IPS-18c (cell line): ENCODE results near the gene PET100.

Experiments used
- H3K4me3 ChIP-seq: 2 replicates; pipeline ENCODE4 v1.7.0; 2013; ENCODE audit warnings: low read depth, mild to moderate bottlenecking, low read length, moderate library complexity; ENCODE audit not compliant: insufficient read depth
- H3K9me3 ChIP-seq: one replicate; pipeline ENCODE4 v1.6.1; 2013; ENCODE audit warnings: mild to moderate bottlenecking, low read length, moderate library complexity; ENCODE audit not compliant: control insufficient read depth, insufficient read depth

PET100 gene

DNA sequence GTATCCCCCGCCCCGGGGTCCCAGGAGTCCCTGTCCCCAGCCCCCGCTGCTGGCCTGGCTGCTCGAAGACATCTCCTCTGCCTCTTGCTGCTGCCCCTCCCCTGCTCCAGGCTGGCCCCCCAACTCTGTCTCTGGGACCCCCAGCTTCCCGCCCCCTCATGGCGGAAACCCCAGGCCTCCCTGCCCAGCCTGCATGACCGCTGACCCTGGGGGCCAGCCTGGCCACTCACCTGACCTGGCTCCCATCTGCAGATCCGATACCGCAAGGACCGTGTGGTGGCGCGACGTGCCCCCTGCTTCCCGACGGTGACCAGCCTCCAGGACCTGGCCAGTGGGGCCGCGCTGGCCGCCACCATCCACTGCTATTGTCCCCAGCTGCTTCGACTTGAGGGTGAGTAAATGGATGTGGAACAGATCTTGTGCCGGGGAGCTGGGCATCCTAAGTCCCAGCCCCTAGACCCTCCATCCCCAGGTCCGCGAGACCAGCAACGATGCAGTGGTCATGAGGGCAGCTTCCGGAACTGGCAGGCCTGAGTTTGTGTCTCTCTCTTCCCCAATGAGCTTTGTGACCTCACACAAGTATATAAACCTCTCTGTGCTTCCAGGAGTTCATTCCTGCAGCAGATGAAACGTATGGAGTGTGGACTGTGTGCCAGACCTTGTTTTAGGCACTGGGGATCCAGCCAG is 21.6 kb upstream of the PET100 start:
- Histone ChIP-seq H3K9me3 (no peaks in the 10 kb centered on the region), H3K4me3 (no peak overlapping the region)

DNA sequence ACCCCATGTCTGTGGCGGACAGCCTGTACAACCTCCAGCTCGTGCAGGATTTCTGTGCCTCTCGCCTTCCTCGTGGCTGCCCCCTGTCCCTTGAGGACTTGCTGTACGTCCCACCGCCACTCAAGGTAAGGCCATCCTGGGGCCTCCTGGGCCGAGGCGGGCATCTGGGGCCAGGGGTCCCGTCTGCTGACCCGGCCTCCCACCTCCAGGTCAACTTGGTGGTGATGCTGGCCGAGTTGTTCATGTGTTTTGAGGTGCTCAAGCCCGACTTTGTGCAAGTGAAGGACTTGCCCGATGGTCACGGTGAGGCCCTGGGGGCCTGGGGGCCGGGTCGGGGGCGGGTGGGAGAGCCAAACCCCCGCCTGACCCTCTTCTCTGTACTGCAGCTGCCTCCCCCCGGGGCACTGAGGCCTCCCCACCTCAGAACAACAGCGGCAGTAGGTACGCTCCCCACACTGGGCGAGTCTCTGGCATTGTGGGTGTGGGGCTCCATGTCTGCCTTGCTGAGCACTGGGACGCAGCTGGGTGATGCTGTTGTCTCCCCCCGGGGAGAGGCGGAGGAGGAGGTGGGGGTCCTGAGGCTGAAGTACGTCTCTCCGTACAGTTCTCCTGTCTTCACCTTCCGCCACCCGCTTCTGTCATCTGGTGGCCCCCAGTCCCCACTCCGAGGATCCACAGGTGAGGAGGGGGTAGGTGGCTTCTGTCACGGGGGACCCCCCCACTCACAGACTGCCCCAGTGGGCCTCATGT is 18.9 kb upstream of the PET100 start:
- no peak overlapping the region for H3K4me3 ChIP-seq
- H3K9me3 ChIP-seq = no peaks in the 10 kb centered on the region

DNA sequence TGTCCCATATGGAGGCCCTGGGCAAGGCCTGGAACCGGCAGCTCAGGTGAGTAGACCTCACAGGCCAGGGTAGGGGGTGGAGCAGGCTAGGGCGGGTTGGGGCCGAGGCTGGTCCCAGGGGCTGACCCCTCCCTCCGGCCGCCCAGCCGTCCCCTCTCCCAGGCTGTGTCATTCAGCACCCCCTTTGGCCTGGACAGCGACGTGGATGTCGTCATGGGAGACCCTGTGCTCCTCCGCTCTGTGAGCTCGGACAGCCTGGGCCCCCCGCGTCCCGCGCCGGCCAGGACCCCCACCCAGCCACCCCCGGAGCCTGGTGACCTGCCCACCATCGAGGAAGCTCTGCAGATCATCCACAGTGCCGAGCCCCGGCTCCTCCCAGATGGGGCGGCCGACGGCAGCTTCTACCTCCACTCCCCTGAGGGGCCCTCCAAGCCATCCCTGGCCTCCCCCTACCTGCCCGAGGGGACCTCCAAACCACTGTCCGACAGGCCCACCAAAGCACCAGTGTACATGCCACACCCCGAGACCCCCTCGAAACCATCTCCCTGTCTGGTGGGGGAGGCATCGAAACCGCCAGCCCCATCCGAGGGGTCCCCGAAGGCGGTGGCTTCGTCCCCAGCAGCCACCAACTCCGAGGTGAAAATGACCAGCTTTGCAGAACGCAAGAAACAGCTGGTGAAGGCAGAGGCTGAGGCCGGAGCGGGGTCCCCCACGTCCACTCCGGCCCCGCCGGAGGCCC is 17.9 kb upstream of the PET100 start:
- Histone ChIP-seq H3K4me3 (no peak overlapping the region), H3K9me3 (no peaks in the 10 kb centered on the region)

DNA sequence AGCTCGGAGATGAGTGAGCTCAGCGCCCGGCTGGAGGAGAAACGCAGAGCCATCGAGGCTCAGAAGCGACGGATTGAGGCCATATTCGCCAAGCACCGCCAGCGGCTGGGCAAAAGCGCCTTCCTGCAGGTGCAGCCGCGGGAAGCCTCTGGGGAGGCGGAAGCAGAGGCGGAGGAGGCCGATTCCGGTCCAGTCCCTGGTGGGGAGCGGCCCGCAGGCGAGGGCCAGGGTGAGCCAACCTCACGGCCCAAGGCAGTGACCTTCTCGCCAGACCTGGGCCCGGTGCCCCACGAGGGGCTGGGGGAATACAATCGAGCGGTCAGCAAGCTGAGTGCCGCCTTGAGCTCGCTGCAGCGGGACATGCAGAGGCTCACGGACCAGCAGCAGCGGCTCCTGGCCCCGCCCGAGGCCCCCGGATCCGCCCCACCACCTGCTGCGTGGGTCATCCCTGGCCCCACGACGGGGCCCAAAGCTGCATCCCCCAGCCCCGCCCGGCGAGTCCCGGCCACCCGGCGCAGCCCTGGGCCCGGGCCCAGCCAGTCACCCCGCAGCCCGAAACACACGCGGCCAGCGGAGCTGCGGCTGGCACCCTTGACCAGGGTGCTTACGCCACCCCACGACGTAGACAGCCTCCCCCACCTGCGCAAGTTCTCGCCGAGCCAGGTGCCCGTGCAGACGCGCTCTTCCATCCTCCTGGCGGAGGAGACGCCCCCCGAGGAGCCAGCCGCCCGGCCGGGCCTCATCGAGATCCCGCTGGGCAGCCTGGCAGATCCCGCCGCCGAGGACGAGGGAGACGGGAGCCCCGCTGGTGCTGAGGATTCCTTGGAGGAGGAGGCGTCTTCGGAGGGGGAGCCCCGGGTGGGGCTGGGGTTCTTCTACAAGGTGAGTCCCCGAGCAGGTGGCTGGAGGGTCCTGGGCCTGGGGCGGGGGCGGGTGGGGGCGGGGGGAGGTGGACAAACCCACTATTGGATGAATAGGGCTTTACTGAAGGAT is 17.0 kb upstream of the PET100 start:
- H3K9me3 ChIP-seq = no peaks in the 10 kb centered on the region
- H3K4me3 ChIP-seq = no peak overlapping the region

DNA sequence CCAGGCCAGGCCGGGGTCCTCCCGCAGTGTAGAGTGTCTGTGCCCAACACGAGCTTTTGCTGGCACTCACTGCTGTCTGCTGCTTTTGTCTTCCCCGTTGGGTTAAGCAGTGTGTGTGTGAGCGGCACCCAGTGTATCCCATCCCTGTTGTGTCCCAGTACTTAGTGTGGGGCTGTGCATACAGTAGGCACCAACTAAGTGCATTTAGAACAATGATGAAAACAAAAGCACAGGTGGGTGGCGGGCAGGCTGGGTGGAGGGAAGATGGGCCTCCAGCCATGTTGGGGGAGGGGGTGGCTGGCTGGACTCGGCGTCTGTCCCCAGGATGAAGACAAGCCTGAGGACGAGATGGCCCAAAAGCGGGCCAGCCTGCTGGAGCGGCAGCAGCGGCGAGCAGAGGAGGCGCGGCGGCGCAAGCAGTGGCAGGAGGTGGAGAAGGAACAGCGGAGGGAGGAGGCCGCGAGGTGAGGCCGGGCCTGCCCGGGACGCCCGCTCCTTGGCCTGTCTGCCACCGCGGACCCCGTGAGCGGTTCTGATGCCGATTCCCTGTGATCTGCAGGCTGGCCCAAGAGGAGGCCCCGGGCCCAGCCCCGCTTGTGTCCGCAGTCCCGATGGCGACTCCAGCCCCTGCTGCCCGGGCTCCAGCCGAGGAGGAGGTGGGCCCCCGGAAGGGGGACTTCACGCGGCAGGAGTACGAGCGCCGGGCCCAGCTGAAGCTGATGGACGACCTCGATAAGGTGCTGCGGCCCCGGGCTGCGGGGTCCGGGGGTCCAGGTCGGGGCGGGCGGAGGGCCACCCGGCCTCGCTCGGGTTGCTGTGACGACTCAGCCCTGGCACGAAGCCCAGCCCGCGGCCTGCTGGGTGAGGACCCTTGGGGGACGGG is 14.5 kb upstream of the PET100 start:
- no peak overlapping the region for H3K4me3 ChIP-seq

DNA sequence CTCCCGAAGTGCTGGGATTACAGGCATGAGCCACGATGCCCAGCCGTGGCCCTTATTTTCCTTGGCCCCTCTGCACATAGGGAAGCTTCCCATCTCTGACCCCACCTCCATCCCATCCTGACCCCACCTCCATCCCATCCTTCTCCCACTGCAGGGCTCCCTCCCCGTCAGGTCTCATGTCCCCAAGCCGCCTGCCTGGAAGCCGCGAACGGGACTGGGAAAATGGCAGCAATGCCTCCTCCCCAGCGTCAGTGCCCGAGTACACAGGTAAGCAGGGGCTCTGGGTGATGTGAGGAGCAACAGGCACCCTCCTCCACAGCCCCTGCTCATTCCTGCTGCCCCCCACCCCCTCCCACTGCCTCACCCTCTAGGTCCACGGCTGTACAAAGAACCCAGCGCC is 12.4 kb upstream of the PET100 start:
- no peaks in the 10 kb centered on the region for H3K9me3 ChIP-seq
- H3K4me3 ChIP-seq = no peak overlapping the region

More for the DNA sequence above, 14.5 kb upstream of the PET100 start:
- no peaks in the 10 kb centered on the region for H3K9me3 ChIP-seq

DNA sequence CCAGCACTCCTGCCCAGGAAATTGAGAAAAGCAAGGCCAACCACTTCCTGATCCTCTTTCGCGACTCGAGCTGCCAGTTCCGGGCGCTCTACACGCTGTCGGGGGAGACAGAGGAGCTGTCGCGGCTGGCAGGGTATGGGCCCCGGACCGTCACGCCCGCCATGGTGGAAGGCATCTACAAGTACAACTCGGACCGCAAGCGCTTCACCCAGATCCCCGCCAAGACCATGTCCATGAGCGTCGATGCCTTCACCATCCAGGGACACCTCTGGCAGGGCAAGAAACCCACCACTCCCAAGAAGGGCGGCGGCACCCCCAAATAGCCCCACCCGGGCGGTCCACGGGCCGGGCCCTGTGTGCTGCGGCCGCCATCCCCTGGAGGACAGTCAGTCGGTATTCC is 11.9 kb upstream of the PET100 start:
- Histone ChIP-seq H3K9me3 (no peaks in the 10 kb centered on the region), H3K4me3 (no peak overlapping the region)

DNA sequence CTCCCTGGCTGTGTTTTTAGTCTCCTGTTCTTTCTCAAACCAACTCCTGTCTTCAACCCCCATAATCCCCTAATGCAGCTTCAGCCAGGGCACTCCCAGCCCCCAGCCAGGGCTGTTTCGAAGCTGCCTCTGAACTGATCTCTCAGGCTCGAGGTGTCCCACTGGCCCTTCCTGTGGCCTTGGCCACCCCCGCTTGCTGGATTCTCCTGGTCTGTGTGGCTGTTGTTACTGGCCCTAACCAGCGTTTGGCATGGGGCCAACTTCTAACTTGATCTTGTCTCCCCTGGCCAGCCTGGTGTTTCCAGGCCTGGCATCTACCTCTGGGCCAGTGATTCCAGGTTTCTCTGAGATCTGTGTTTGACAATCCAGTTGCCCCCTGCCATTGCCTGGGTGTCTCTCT is 11.2 kb upstream of the PET100 start:
- Histone ChIP-seq H3K4me3 (no peak overlapping the region), H3K9me3 (no peaks in the 10 kb centered on the region)

DNA sequence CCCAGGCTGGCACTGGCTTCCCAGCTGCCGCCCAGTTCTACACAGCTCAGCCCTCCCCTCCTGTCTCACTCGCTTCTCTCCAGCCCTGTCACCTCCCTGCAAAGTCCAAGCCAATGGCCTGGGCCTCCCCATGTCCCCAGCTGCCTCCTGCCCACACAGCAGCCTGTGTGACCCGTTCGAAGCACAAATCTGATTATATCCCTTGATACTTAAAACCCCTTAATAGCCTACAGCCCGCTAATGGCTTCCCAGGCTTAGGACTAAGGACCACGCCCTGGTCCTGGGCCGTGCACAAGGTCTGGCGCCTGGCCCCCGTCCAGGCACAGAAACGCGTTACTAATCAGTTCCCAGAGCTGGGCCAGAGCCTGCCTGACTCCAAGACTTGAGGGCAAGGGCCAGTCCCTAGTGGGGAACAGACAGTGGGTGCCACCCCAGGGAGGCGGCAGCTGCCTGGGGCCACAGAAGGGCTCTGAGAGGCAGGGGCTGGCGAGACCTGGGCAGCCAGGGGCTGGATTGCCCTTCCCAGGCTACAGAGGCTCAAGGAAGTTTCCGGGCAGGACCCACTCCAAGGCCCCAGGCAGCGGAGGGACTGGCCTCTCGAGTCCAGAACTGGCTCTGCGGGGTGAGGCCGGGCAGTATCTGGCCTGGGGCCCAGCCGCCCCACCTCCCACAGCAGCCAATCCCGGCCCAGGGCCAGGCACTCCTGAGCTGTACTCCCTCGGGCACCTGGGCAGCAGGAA is 10.7 kb upstream of the PET100 start:
- H3K9me3 ChIP-seq = no peaks in the 10 kb centered on the region
- no peak overlapping the region for H3K4me3 ChIP-seq

DNA sequence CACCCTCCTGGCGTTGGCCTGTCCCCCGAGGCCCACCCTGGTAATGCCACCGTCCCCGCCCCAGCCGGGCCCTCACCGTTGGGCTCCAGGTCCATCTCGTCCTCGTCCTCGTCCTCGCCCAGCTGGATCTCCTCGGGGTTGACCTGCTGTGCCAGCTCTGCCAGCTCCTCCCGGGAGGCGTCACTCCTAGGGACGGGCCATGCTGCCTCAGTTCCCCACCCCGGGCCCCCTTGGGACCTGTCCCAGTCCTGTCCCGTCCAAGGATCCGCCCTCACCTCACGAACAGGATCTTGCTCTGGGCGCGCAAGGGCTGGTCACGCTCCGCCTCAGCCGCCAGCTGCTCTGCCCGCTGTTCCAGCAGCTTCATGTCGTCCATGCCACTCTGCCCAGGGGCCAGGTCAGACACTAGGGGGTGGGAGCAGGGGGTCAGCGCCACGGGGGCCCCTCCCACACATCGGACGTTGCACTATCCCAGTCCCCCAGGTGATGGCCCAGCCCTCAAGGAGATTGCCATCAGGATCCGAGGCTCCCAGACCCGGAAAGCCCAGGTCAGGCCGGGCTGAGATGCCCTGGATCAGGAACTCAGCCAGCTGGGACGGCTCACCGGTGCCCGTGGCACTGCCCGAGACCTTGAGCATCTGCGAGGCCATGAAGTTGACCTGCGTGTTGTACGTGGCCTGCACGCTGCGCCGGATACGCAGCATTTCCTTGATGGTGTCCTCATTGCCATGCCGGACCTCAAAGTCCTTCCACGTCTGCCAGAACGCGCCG is 9.7 kb upstream of the PET100 start:
- H3K4me3 ChIP-seq = no peak overlapping the region
- no peaks in the 10 kb centered on the region for H3K9me3 ChIP-seq

DNA sequence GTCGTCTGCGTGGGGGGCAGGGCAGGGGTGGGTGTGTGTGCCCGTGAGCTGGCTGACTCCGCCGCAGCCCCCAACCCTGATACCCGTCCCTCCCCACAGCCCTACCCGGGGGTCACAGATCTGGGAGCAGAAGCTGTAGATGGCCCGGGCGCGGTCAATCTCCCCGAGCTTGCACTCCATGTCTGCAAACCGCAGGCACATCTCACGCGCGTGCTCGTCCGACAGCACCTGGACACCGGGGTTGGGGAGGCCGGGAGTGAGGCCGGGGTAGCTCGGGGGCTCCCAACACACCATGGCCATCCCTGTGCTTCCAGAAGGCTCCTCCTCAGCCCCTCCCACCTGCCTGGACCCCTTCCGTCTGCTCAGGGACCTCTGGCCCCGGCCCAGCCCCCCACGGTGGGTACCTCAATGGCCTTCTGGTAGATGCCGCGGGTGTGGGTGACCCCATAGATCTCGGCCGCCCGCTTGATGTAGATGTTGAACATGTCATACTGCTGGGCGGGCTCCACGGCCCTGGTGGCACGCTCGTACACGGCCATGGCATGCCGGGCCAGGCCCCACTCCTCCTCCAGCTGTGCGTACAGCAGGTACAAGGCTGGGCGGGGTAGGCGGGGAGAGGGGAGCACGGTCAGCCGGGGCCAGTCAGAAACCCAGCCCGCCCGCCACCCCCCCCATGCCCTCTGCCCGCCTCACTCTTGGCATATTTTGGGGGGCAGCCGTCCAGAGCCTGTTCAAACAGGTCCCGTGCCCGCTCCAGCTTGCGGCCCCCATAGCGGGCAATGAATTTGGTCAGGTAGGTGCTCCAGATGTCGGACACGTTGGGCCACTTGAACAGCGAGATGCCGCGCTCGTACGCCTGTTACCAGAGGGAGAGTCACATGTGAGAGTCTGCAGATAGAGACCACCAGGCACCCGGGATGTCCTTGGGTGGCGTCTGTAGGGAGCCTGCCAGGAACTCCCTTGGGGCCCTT is 8.9 kb upstream of the PET100 start:
- Histone ChIP-seq H3K9me3 (no peaks in the 10 kb centered on the region), H3K4me3 (no peak overlapping the region)

DNA sequence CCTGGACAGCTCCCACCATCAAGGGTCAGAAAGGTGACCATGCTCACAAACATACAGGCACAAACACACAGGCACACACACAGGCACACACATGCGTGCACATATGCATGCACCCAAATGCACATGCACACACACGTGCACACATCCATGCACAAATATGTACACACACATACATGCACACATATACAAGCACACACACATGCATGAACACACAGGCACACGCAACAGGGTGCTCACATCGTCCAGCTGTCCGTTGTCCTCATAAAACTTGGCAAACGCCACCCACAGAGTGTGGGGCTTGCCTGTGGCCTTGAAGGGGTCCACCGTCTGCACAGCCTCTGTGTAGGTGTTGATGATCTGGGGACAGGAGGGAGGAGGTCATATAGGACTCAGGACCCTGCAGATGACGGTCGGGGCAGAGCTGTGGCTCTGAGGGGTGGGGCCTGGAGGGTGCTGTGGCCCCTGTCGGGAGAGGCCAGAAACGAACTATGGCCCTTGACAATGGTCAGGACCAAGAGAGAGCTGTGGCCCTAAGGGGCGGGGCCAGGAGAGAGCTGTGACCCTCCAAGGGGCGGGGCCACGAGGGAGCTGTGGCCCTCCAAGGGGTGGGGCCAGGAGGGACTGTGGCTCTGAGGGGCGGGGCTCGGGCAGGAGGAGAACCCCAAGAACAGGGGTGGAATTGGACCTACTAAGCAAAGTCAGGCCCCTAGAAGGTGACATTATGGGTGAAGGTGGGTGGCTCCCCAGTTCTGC is 6.5 kb upstream of the PET100 start:
- H3K4me3 ChIP-seq = no peak overlapping the region
- H3K9me3 ChIP-seq = no peaks in the 10 kb centered on the region

DNA sequence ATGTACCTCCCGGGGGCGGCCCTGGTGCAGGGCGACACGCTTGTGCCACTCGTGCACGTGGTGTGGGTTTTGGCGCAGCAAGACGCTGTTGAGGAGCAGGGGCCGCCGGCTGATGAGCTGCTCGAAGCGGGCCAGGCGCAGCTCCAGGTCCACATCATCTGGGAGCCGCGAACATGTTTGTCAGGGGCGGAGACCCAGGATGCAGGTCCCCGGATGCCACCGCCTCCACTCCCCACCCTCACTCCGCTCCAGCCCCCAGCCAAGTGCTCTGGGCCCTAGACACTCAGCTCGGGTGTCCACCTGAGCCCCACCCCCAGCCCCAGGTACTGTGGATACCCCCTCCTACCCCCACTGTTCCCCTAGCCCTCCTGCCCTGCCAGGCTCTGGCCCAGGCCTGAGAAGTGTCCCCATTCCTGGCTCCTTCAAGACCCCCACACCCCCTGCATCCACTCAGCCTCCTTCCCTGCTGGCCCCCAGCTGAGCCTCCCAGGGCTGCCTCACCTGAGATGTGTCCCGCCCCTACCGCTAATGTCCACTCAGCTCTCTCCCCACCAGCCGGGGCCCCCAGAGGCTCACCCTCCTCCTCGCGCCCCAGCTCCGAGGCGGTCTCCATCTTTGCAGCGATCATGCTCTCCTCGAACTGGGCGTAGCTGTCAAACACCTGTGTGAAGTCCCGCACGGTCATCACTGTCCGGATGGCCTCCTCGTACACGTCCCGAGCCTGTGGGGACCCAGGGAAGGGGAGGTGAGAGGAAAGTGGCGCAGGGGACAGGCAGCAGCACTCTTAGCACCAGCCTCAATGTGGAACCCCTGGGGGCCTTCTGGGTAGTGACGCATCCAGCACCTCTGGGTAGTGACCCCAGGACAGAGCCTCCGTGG is 5.6 kb upstream of the PET100 start:
- Histone ChIP-seq H3K4me3 (no peak overlapping the region), H3K9me3 (no peaks in the 10 kb centered on the region)
